ENCODE results near the gene SPPL2B.

Gene SPPL2B

DNA sequence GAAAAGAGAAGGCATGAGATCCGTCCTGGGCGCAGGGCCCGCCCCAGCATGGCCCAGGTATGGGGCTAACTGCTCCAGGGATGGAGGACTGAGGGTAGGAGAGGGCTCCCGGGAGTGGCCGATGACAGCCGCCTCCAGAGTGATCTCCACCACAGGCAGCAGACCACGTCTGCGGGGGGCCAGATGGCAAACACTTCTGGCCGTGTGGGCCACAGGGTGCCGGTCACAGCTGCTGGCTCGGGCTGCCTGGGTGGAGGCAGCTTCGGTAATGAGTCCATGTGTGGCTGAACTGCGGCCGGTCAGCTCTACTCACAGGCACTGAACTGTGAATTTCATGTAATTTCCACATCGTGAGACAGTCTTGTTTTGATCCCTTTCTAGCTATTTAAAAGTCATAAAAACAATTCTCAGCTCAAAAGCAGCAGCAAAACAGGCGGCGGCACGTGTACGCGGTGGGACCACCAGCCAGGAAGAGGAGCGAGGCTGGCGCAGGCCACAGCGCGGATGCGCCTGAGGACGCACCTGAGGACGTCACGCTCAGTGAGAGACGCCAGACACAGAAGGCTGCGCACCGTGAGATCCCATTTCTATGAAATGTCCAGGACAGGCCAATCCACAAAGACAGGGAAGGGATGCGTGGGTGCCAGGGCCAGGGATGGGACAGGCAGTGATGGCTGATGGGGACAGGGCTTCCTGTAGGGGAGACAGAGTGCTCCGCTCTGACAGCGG, 4.1 kb upstream of the SPPL2B start:
- TF ChIP-seq, protein P1, sequence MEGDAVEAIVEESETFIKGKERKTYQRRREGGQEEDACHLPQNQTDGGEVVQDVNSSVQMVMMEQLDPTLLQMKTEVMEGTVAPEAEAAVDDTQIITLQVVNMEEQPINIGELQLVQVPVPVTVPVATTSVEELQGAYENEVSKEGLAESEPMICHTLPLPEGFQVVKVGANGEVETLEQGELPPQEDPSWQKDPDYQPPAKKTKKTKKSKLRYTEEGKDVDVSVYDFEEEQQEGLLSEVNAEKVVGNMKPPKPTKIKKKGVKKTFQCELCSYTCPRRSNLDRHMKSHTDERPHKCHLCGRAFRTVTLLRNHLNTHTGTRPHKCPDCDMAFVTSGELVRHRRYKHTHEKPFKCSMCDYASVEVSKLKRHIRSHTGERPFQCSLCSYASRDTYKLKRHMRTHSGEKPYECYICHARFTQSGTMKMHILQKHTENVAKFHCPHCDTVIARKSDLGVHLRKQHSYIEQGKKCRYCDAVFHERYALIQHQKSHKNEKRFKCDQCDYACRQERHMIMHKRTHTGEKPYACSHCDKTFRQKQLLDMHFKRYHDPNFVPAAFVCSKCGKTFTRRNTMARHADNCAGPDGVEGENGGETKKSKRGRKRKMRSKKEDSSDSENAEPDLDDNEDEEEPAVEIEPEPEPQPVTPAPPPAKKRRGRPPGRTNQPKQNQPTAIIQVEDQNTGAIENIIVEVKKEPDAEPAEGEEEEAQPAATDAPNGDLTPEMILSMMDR (IDR thresholded peaks at IDR 0.05; ENCODE audit: low read length, missing control alignments): no peak
- DNase-seq (ENCODE audit: low read depth): no peak
- H3K4me3 ChIP-seq (replicated peaks; ENCODE audit: low read depth, low read length): no peak overlapping the region

DNA sequence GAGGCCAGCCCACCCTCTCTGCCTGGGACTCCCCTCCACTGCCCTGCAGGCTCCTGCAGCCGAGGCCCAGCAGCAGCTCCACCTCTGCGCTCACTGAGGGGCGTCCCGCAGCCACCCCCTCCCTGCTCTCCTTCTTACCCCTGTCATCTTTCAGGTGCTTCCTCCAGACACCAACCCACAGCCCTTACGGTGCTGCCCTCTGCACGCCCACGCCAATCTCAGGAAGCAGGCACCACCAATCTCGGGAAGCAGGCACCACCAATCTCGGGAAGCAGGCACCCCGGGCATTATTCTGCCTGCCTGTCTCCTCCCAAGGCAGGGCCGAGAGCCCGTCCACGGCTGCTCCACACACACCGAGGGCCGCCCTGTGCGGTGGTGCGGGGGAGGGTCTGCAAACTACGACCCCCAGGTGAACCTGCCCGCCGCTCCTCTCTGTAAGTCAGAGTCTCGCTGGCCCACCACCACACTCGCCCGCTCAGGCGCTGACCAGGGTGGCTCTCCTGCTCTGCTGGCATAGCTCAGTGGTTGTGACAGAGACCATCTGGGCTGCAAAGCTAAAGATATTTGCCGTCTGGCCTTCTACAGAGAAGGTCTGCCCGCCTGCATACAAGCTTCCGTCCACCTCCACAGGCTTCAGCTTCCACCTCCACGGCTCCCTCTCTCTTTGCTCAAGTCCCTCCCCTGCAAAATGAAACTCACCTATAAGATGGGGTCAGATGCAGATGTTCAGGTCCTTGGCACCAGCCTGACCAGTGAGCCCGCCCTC, 3.0 kb upstream of the SPPL2B start:
- TF ChIP-seq, protein P1 (IDR thresholded peaks at IDR 0.05; ENCODE audit: low read length, missing control alignments): no peak

DNA sequence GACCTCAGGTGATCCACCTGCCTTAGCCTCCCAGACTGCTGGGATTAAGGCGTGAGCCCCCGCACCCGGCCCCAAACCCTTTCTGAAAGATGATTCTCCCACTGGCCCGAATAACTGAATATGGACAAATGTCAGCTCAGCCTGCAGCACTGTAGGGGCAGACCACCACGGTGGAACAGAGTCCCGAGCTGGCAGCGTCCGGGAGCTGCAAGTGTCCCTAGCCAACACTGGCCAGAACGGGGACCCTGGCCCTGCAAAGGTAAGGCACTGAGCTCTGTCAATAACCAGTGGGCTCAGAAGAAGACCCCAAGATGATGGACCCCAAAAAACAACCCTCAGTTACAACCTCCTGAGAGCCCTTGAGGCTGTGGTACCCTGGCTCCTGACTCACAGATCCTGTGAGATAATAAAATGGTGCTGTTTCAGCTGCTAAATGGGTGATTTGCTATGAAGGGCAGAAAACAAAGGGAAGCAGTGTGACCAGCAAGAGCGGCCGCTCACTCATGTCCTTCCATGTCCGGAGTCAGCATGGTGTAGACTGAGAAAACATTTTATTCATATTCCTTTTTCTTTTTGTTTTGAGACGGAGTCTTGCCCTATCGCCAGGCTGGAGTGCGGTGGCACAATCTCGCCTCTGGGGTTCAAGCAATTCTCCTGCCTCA, 1.7 kb upstream of the SPPL2B start:
- H3K4me3 ChIP-seq (replicated peaks; ENCODE audit: low read depth, low read length): no peak overlapping the region
- TF ChIP-seq, protein P1 (IDR thresholded peaks at IDR 0.05; ENCODE audit: low read length, missing control alignments): no peak
- no peak for DNase-seq (ENCODE audit: low read depth)

More for the DNA sequence above, 3.0 kb upstream of the SPPL2B start:
- DNase-seq (ENCODE audit: low read depth): no peak
- H3K4me3 ChIP-seq (replicated peaks; ENCODE audit: low read depth, low read length): no peak overlapping the region

DNA sequence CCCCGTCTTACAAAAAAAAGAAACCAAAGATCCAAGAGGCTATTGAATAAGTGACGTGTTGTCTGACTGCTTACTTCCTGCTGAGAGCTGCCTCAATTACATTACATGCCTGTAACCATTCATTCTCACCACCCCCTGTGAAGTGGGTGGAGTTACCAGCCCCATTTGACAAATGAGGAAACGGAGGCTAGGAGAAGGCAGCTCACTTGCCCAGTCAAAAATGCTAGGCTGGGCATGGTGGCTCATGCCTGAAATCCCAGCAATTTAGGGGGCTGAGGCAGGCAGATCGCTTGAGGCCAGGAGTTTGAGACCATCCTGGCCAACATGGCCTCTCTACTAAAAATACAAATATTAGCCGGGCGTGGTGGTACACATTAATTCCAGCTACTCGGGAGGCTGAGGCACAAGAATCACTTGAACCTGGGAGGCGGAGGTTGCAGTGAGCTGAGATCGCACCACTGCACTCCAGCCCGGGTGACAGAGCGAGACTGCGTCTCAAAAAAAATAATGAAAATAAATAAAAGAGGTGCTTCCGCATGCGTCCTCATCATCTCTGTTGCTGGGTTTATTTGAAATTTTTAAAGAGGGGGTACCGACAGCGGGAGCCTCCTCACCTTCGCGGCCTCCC, 597 bp upstream of the SPPL2B start:
- peak; percentile 79 for DNase-seq (ENCODE audit: low read depth)
- TF ChIP-seq, protein P1 (IDR thresholded peaks at IDR 0.05; ENCODE audit: low read length, missing control alignments): no peak
- peak overlapping the region; percentile 95 for H3K4me3 ChIP-seq (replicated peaks; ENCODE audit: low read depth, low read length)

DNA sequence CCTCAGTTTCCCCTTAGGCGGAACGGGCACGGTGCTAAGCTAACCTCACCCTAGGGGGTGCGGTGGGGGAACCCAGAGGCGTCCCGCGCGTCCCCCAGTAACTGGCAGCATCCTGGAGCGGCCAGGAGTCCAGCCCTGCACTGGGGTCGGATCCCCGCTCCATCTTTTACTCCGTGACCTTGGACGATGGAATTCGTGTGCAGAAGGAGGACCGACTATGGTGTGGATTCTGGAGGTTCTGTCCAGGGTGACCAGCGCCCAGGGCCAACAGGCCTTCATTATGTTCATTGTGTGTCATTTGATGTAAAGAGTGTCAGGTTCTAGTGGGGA, 630 bp downstream of the SPPL2B start:
- DNase-seq (ENCODE audit: low read depth): no peak
- H3K4me3 ChIP-seq (replicated peaks; ENCODE audit: low read depth, low read length): peak overlapping the region; percentile 95
- TF ChIP-seq, protein P1 (IDR thresholded peaks at IDR 0.05; ENCODE audit: low read length, missing control alignments): no peak

DNA sequence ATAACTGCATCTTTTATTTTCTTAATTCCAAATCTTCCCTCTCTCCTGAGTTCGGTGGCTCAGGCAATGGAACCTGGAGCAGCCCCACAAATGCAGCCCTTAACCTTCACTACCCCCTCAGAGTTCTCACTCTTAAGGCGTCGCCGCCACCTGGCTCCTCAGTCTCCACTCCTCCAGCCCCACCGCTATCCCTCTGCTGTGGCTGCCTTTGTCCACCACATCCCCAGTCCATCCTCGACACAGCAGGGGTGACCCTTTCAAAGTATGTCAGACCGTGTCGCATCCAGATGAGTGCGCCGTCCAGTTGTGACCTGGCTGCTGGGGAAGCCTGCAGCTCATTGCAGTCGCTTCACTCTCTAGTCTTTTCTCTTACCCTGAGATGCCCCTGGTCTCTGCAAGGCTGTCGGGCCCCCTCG, 1.0 kb downstream of the SPPL2B start:
- DNase-seq (ENCODE audit: low read depth): no peak
- TF ChIP-seq, protein P1 (IDR thresholded peaks at IDR 0.05; ENCODE audit: low read length, missing control alignments): no peak
- peak overlapping the region; percentile 95 for H3K4me3 ChIP-seq (replicated peaks; ENCODE audit: low read depth, low read length)

Measured in fibroblast of pulmonary artery (primary cell).